ENCODE data around the gene SPTBN1. TPM values are rescaled to one million over a fixed set of nuclear protein-coding genes. Genes with fewer than 3 reads are reported as not detected.
A peak's percentile ranks its signal among the peaks of the same experiment; 100 is the strongest.

Gene SPTBN1
- total and polyA plus RNA-seq, 2 of the 13 experiments (the other 11 are each of a cell fraction or from before 2014, with no cell fraction given): 123 to 299 TPM

DNA sequence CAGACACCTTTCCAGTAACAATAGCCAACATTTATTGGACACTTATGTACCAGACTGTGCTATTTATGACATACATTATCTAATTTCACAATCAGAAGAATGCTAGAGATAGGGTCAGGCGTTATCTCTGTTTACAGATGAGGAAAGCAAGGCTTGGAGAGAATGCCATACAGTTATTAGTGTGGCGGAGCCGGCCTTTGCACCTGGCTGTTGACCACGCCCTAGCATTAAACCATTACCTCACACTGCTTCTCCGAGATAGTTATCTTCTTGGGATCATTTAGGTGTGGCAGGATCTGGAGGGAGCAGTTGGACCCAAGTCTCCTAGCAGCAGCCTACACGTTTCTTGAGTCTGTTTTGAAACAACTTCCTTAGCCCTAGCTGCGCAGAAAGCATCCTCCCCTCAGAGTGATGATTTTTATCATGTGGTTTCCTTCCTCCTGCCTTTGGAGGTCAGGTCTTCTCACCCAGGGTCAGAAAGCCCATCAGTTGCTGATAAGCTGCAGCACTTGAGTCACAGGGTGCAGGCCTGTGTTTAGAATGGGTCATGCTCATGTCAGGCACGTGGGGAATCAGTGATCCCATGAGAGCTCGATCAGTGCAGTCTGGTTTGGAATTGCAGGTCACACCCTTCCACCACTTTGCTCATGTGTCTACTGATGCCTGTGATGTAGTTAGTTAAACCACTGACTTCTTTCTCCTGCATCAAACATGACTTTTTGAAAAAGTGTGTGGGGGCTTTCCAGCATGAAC is 118.2 kb downstream of the SPTBN1 start (continued):
- TF ChIP-seq RARA (CRISPR knock-in tag; IDR thresholded peaks at IDR 0.05): peak; percentile 71
- TF ChIP-seq ATF7-NPFF (CRISPR knock-in tag; IDR thresholded peaks at IDR 0.05; ENCODE audit: low read depth): no peak
- no peak for TF ChIP-seq NONO (IDR thresholded peaks at IDR 0.05)
- TF ChIP-seq NONO (CRISPR knock-in tag; conservative IDR thresholded peaks at IDR 0.05): no peak; the same call in 1 of the 2 replicates
- TF ChIP-seq, protein P1, sequence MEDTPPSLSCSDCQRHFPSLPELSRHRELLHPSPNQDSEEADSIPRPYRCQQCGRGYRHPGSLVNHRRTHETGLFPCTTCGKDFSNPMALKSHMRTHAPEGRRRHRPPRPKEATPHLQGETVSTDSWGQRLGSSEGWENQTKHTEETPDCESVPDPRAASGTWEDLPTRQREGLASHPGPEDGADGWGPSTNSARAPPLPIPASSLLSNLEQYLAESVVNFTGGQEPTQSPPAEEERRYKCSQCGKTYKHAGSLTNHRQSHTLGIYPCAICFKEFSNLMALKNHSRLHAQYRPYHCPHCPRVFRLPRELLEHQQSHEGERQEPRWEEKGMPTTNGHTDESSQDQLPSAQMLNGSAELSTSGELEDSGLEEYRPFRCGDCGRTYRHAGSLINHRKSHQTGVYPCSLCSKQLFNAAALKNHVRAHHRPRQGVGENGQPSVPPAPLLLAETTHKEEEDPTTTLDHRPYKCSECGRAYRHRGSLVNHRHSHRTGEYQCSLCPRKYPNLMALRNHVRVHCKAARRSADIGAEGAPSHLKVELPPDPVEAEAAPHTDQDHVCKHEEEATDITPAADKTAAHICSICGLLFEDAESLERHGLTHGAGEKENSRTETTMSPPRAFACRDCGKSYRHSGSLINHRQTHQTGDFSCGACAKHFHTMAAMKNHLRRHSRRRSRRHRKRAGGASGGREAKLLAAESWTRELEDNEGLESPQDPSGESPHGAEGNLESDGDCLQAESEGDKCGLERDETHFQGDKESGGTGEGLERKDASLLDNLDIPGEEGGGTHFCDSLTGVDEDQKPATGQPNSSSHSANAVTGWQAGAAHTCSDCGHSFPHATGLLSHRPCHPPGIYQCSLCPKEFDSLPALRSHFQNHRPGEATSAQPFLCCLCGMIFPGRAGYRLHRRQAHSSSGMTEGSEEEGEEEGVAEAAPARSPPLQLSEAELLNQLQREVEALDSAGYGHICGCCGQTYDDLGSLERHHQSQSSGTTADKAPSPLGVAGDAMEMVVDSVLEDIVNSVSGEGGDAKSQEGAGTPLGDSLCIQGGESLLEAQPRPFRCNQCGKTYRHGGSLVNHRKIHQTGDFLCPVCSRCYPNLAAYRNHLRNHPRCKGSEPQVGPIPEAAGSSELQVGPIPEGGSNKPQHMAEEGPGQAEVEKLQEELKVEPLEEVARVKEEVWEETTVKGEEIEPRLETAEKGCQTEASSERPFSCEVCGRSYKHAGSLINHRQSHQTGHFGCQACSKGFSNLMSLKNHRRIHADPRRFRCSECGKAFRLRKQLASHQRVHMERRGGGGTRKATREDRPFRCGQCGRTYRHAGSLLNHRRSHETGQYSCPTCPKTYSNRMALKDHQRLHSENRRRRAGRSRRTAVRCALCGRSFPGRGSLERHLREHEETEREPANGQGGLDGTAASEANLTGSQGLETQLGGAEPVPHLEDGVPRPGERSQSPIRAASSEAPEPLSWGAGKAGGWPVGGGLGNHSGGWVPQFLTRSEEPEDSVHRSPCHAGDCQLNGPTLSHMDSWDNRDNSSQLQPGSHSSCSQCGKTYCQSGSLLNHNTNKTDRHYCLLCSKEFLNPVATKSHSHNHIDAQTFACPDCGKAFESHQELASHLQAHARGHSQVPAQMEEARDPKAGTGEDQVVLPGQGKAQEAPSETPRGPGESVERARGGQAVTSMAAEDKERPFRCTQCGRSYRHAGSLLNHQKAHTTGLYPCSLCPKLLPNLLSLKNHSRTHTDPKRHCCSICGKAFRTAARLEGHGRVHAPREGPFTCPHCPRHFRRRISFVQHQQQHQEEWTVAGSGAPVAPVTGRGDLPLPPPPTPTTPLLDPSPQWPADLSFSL (CRISPR knock-in tag; IDR thresholded peaks at IDR 0.05): no peak
- no peak for TF ChIP-seq SP4 (CRISPR knock-in tag; IDR thresholded peaks at IDR 0.05)
- TF ChIP-seq MEIS2 (CRISPR knock-in tag; IDR thresholded peaks at IDR 0.05): no peak
- TF ChIP-seq ARHGAP35 (CRISPR knock-in tag; IDR thresholded peaks at IDR 0.05; ENCODE audit: borderline replicate concordance): no peak
- TF ChIP-seq ZNF317 (CRISPR knock-in tag; IDR thresholded peaks at IDR 0.05): 0 out of 2 replicates have a peak, but pooled peaks have one; percentile 45
- TF ChIP-seq SMARCC2 (IDR thresholded peaks at IDR 0.05): no peak
- TF ChIP-seq CENPT (CRISPR knock-in tag; IDR thresholded peaks at IDR 0.05; ENCODE audit: low read depth): no peak
- TF ChIP-seq ZNF501 (CRISPR knock-in tag; IDR thresholded peaks at IDR 0.05): 0 out of 2 replicates have a peak, but pooled peaks have one; percentile 27
- TF ChIP-seq, protein P2, sequence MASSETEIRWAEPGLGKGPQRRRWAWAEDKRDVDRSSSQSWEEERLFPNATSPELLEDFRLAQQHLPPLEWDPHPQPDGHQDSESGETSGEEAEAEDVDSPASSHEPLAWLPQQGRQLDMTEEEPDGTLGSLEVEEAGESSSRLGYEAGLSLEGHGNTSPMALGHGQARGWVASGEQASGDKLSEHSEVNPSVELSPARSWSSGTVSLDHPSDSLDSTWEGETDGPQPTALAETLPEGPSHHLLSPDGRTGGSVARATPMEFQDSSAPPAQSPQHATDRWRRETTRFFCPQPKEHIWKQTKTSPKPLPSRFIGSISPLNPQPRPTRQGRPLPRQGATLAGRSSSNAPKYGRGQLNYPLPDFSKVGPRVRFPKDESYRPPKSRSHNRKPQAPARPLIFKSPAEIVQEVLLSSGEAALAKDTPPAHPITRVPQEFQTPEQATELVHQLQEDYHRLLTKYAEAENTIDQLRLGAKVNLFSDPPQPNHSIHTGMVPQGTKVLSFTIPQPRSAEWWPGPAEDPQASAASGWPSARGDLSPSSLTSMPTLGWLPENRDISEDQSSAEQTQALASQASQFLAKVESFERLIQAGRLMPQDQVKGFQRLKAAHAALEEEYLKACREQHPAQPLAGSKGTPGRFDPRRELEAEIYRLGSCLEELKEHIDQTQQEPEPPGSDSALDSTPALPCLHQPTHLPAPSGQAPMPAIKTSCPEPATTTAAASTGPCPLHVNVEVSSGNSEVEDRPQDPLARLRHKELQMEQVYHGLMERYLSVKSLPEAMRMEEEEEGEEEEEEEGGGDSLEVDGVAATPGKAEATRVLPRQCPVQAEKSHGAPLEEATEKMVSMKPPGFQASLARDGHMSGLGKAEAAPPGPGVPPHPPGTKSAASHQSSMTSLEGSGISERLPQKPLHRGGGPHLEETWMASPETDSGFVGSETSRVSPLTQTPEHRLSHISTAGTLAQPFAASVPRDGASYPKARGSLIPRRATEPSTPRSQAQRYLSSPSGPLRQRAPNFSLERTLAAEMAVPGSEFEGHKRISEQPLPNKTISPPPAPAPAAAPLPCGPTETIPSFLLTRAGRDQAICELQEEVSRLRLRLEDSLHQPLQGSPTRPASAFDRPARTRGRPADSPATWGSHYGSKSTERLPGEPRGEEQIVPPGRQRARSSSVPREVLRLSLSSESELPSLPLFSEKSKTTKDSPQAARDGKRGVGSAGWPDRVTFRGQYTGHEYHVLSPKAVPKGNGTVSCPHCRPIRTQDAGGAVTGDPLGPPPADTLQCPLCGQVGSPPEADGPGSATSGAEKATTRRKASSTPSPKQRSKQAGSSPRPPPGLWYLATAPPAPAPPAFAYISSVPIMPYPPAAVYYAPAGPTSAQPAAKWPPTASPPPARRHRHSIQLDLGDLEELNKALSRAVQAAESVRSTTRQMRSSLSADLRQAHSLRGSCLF (CRISPR knock-in tag; IDR thresholded peaks at IDR 0.05; ENCODE audit: borderline replicate concordance): no peak
- TF ChIP-seq CHD2 (IDR thresholded peaks at IDR 0.05; ENCODE audit: low read depth, low read length): no peak
- peak; percentile 31; the same call in 1 of the 2 replicates for TF ChIP-seq ESRRA (CRISPR knock-in tag; IDR thresholded peaks at IDR 0.05; ENCODE audit: low read depth)
- TF ChIP-seq, protein P3, sequence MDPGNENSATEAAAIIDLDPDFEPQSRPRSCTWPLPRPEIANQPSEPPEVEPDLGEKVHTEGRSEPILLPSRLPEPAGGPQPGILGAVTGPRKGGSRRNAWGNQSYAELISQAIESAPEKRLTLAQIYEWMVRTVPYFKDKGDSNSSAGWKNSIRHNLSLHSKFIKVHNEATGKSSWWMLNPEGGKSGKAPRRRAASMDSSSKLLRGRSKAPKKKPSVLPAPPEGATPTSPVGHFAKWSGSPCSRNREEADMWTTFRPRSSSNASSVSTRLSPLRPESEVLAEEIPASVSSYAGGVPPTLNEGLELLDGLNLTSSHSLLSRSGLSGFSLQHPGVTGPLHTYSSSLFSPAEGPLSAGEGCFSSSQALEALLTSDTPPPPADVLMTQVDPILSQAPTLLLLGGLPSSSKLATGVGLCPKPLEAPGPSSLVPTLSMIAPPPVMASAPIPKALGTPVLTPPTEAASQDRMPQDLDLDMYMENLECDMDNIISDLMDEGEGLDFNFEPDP (CRISPR knock-in tag; conservative IDR thresholded peaks at IDR 0.05): no peak
- TF ChIP-seq STAG1 (CRISPR knock-in tag; IDR thresholded peaks at IDR 0.05): no peak
